SK-N-SH (cell line): ENCODE results near the gene TNRC6B.

Experiments
- CTCF ChIP-seq: fragments of 200-600 bp; sonication (generic); IDR thresholded peaks from 2 replicates; pipeline ENCODE4 v1.6.1; 2017; ENCODE audit warnings: antibody characterized with exemption, mild to moderate bottlenecking, moderate library complexity
- MAX ChIP-seq: IDR thresholded peaks from 2 replicates; pipeline ENCODE4 v1.4.0; 2012; ENCODE audit warnings: low read depth
- NRF1 ChIP-seq: IDR thresholded peaks from 2 replicates; pipeline ENCODE4 v1.6.1; 2012; ENCODE audit warnings: low read depth, mild to moderate bottlenecking, low read length
- POLR2AphosphoS5 ChIP-seq: IDR thresholded peaks from 2 replicates; pipeline ENCODE4 v1.6.1; 2012; ENCODE audit warnings: low read depth, low read length
- REST ChIP-seq: IDR thresholded peaks from 2 replicates; pipeline ENCODE4 v1.6.1; 2012; ENCODE audit warnings: mild to moderate bottlenecking, low read depth, low read length, moderate library complexity
- SIN3A ChIP-seq: IDR thresholded peaks from 2 replicates; pipeline ENCODE4 v1.6.1; 2012; ENCODE audit warnings: low read depth, mild to moderate bottlenecking, low read length, moderate library complexity, borderline replicate concordance
- TAF1 ChIP-seq: IDR thresholded peaks from 2 replicates; pipeline ENCODE4 v1.6.1; 2012; ENCODE audit warnings: low read depth, mild to moderate bottlenecking, low read length, moderate library complexity, borderline replicate concordance
- YY1 ChIP-seq: IDR thresholded peaks from 2 replicates; pipeline ENCODE4 v1.4.0; 2012; ENCODE audit warnings: low read depth, mild to moderate bottlenecking
- TF ChIP-seq, protein P1 (sequence below): IDR thresholded peaks from 2 replicates; pipeline ENCODE4 v1.4.0; 2012; ENCODE audit warnings: low read depth, borderline replicate concordance

GRCh38 chr22:40206561-40206960 lies 28.8 kb downstream of the TNRC6B start:
- no peak for TF ChIP-seq TAF1
- TF ChIP-seq CTCF, result no peak
- TF ChIP-seq POLR2AphosphoS5, result no peak
- TF ChIP-seq, protein P1, sequence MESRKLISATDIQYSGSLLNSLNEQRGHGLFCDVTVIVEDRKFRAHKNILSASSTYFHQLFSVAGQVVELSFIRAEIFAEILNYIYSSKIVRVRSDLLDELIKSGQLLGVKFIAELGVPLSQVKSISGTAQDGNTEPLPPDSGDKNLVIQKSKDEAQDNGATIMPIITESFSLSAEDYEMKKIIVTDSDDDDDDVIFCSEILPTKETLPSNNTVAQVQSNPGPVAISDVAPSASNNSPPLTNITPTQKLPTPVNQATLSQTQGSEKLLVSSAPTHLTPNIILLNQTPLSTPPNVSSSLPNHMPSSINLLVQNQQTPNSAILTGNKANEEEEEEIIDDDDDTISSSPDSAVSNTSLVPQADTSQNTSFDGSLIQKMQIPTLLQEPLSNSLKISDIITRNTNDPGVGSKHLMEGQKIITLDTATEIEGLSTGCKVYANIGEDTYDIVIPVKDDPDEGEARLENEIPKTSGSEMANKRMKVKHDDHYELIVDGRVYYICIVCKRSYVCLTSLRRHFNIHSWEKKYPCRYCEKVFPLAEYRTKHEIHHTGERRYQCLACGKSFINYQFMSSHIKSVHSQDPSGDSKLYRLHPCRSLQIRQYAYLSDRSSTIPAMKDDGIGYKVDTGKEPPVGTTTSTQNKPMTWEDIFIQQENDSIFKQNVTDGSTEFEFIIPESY, result no peak
- no peak for TF ChIP-seq MAX
- TF ChIP-seq YY1, result no peak
- no peak for TF ChIP-seq REST
- TF ChIP-seq NRF1, result no peak
- TF ChIP-seq SIN3A, result no peak
